Activated T-cell treated with anti-CD3 and anti-CD28 coated beads, Interleukin-2, amount 50 U/mL, for 72 hours (primary cell): ENCODE measurements around the gene PEX6. TPM values are rescaled to one million over a fixed set of nuclear protein-coding genes. Genes with fewer than 3 reads are reported as not detected.

Experiments
- ATAC-seq, 2 donors: fragments of 150-1000 bp; cut with Tn5 transposase; replicated peaks in 1 of 2; 2 replicates each; pipeline ENCODE4 v1.10.0; 2021; ENCODE audit warnings: moderate library complexity in 2 of 2, mild to moderate bottlenecking in 1 of 2
- DNase-seq, 2 donors: peaks; one replicate each; pipeline ENCODE4 v3.0.0; 2021 to 2022; ENCODE audit warnings: mixed read lengths in 1 of 2
- H3K27ac Mint-ChIP-seq: one replicate; pipeline ENCODE4 v1.8.0; 2022; ENCODE audit warnings: mild to moderate bottlenecking, moderate library complexity, mixed read lengths
- H3K27me3 Mint-ChIP-seq: one replicate; pipeline ENCODE4 v1.8.0; 2022; ENCODE audit warnings: low read depth, mixed read lengths
- H3K36me3 Mint-ChIP-seq, 2 donors: one replicate each; pipeline ENCODE4 v1.8.0; 2022; ENCODE audit warnings: mixed read lengths in 2 of 2, mild to moderate bottlenecking in 1 of 2; ENCODE audit not compliant: insufficient read depth in 2 of 2
- H3K4me1 Mint-ChIP-seq: one replicate; pipeline ENCODE4 v1.8.0; 2022; ENCODE audit warnings: low read depth, mixed read lengths
- H3K4me3 Mint-ChIP-seq, 2 donors: one replicate each; pipeline ENCODE4 v1.8.0; 2022; ENCODE audit warnings: mild to moderate bottlenecking in 2 of 2, mixed read lengths in 2 of 2, moderate library complexity in 2 of 2
- H3K9me3 Mint-ChIP-seq, 2 donors: one replicate each; pipeline ENCODE4 v1.8.0; 2022; ENCODE audit warnings: mixed read lengths in 2 of 2
- total RNA-seq, 2 donors: library from RNA; stranded (reverse); gene quantifications; one replicate each; pipeline ENCODE4 v1.2.3, GENCODE V29; 2022

Gene PEX6, protein sequence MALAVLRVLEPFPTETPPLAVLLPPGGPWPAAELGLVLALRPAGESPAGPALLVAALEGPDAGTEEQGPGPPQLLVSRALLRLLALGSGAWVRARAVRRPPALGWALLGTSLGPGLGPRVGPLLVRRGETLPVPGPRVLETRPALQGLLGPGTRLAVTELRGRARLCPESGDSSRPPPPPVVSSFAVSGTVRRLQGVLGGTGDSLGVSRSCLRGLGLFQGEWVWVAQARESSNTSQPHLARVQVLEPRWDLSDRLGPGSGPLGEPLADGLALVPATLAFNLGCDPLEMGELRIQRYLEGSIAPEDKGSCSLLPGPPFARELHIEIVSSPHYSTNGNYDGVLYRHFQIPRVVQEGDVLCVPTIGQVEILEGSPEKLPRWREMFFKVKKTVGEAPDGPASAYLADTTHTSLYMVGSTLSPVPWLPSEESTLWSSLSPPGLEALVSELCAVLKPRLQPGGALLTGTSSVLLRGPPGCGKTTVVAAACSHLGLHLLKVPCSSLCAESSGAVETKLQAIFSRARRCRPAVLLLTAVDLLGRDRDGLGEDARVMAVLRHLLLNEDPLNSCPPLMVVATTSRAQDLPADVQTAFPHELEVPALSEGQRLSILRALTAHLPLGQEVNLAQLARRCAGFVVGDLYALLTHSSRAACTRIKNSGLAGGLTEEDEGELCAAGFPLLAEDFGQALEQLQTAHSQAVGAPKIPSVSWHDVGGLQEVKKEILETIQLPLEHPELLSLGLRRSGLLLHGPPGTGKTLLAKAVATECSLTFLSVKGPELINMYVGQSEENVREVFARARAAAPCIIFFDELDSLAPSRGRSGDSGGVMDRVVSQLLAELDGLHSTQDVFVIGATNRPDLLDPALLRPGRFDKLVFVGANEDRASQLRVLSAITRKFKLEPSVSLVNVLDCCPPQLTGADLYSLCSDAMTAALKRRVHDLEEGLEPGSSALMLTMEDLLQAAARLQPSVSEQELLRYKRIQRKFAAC
- 10 to 100 TPM; 28.0 to 31.5 TPM for total RNA-seq

DNA sequence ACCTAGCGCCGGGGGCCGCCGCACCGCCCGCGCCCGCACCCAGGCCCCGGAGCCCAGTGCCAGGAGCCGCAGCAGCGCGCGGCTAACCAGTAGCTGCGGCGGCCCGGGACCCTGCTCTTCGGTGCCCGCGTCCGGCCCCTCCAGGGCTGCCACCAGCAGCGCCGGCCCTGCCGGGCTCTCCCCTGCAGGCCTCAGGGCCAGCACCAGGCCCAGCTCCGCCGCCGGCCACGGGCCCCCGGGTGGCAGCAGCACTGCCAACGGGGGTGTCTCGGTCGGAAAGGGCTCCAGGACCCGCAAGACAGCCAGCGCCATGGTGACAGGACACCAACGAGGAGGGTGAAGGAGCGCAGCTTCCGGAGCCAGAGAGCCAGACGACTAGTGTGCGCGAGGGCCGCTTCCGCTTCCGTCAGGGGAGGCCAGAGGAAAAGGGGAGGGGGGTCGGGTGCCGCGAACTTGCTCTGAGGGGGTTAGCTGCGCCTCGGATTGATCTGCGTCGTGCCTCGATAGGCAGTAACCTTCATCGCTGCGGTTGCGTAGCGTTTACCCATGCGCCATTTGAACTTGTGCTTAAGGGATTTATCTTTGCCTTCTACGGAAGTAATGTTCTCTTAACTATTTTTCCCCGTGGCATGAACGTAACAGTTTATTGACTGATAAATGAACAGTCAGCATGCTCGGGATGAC lies at the start of gene PEX6:
Gene PEX6, minus strand, starts transcription at position 343 of the 684 bp plus-strand sequence. Its CDS starts 31 bp downstream, at position 312.
- no peaks in the 10 kb centered on the region for H3K27me3 Mint-ChIP-seq
- H3K27ac Mint-ChIP-seq, result peak within 1 kb of the TSS; percentile 92
- H3K4me3 Mint-ChIP-seq, result peak within 1 kb of the TSS; percentile 91 to 96
- H3K9me3 Mint-ChIP-seq, result no peaks in the 10 kb centered on the region
- ATAC-seq (peak; percentile 96), DNase-seq (peak; percentile 94 to 97)
- H3K4me1 Mint-ChIP-seq, result peaks cover 51% of the 10 kb centered on the region
- peaks cover 2 to 10% of the 10 kb centered on the region in 2 donors for H3K36me3 Mint-ChIP-seq

DNA sequence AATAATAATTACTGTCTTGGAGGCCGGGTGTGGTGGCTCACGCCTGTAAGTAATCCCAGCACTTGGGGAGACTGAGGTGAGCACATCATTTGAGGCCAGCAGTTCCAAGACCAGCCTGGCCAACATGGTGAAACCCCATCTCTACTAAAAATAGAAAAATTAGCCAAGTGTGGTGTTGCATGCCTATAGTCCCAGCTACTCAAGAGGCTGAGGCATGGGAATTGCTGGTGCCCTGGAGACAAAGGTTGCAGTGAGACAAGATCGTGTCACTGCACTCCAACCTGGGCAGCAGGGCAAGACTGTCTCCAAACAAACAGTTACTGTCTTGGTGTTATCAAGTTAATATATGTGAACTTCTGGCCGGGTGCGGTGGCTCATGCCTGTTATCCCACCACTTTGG lies 47.4 kb upstream of the PEX6 start:
- H3K27ac Mint-ChIP-seq, result no peak overlapping the region
- no peaks in the 10 kb centered on the region for H3K27me3 Mint-ChIP-seq
- H3K9me3 Mint-ChIP-seq, result no peaks in the 10 kb centered on the region
- H3K4me1 Mint-ChIP-seq, result peaks cover 26% of the 10 kb centered on the region
- H3K36me3 Mint-ChIP-seq, result peaks cover 17 to 28% of the 10 kb centered on the region in 2 donors
- no peak overlapping the region for H3K4me3 Mint-ChIP-seq
- DNase-seq (no peak), ATAC-seq (no peak)

DNA sequence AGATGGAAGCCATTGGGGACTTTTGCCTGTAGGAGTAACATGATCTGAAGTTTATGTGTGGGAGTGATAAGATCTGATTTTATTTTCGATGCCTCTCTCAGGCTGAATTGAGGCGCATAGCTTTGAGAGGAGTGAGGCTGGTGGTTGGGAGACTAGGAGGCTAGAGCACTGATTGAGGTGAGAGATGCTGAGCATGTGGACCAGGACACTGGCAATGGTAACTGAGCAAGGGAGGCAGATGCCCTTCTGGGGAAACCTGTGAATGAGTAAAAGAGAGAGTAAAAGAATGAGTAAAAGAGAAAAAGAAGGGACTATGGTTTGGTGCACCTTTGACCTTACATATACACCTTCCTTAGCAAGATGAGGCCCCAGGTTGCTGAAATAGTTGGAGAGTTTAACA lies 45.5 kb upstream of the PEX6 start:
- DNase-seq, result no peak
- H3K27ac Mint-ChIP-seq, result peak overlapping the region; percentile 24
- H3K36me3 Mint-ChIP-seq, result peaks cover 17 to 29% of the 10 kb centered on the region in 2 donors
- peak; percentile 22 to 42 for ATAC-seq
- no peaks in the 10 kb centered on the region for H3K9me3 Mint-ChIP-seq
- H3K4me3 Mint-ChIP-seq, result peak overlapping the region; percentile 37 to 53
- peaks cover 36% of the 10 kb centered on the region for H3K4me1 Mint-ChIP-seq
- H3K27me3 Mint-ChIP-seq, result no peaks in the 10 kb centered on the region

DNA sequence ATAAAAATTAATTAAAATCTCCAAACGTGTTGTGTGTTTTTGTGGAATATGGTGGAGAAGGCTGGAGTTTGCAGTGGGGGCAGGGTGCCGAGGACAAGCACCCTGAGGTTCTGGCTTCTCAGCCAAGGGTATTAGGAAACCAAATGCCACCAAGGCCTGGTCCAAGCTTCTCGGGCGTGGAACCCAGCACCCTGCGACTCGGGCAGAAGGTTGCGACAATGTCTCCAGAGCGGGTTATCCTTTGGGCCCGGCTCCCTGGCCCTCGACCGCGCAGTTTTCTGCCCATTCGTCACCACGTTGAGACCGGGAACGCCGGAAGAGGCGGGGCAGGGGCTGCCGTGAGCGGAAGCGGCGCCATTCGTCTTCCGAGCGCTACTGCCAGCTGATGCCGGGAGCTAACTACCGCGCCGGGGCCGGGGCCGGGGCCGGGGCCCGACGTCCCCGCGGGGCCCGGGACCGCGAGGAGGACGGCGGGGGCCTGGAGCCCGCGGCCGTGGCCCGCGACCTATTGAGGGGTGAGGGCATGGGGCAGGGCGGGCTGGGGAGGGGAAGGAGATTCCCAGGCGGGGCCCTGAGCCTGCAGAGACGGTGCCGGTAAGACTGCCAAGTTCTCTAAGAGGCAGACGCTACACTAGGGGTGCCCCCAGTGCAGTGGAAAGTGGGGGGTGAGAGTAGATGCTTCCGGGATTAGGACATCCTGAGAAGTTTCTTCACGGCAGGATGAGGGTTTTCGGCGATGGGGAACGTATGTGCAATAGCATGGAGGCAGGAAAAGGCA lies 42.5 kb upstream of the PEX6 start, which contains the start of gene RRP36:
Gene RRP36, plus strand, starts transcription at position 354 of the 778 bp plus-strand sequence. Its CDS starts 32 bp downstream, at position 386.
- Mint-ChIP-seq H3K27me3 (no peaks in the 10 kb centered on the region), H3K4me3 (peak within 1 kb of the TSS; percentile 93 to 95), H3K27ac (peak within 1 kb of the TSS; percentile 80), H3K9me3 (no peaks in the 10 kb centered on the region), H3K36me3 (peaks cover 15 to 31% of the 10 kb centered on the region in 2 donors), H3K4me1 (peaks cover 48% of the 10 kb centered on the region)
- DNase-seq (peak; percentile 72 to 79), ATAC-seq (peak; percentile 87 to 90)

DNA sequence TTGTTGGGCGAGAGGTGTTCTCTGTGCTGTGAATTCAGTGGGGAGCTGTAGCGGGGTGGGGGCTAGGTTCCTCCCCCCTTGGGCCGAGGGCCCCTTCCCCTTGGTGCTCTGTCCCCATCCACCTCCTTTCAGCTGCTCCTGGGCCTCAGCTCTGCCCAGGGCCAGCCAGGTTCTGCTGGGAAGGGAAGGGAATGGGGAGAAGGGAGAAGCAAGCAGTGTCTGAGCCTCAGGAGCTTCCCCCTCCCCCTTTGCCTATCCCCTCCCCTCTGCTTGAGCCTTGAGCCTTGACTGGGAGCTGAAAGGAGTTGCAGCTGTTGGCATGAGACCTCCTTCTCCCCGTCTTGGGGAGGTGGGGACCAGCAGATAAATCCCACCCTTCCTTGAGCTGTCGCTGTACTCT lies 41.9 kb upstream of the PEX6 start:
- ATAC-seq (no peak), DNase-seq (no peak)
- H3K4me1 Mint-ChIP-seq, result peaks cover 54% of the 10 kb centered on the region
- peaks cover 13 to 29% of the 10 kb centered on the region in 2 donors for H3K36me3 Mint-ChIP-seq
- H3K27me3 Mint-ChIP-seq, result no peaks in the 10 kb centered on the region
- peak overlapping the region; percentile 65 to 86 for H3K4me3 Mint-ChIP-seq
- no peaks in the 10 kb centered on the region for H3K9me3 Mint-ChIP-seq
- no peak overlapping the region for H3K27ac Mint-ChIP-seq

DNA sequence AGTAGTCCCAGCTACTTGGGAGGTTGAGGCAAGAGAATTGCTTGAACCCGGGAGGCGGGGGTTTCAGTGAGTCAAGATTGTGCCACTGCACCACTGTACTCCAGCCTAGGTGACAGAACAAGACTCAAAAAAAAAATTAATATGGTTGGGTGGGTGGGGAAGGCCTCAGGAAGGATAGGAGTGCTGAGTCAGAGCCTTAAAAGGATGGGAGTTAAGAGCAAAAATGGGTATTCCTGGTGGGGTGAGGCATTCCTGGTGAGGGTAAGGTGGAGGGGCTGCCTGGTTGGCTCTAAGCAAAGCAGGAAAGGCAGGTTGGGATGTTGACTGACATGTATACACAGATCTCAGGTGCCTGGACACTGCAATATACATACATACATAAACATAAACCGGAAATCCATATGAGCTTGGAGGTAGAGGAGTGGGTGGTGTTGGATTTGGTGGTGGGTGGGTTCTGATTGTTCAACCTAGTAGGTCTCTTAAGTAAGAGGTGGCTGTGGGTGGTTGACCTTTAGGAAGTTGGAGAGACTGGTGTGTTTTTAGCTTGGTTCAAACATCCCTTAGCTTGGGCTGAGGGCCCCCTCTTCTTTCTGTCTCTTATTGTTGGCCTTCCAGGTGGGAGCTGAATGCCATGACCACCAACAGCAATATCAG lies 41.2 kb upstream of the PEX6 start:
- peaks cover 12 to 25% of the 10 kb centered on the region in 2 donors for H3K36me3 Mint-ChIP-seq
- H3K9me3 Mint-ChIP-seq, result no peaks in the 10 kb centered on the region
- DNase-seq, result no peak
- H3K27me3 Mint-ChIP-seq, result no peaks in the 10 kb centered on the region
- peak overlapping the region; percentile 18 to 37 for H3K4me3 Mint-ChIP-seq
- peaks cover 55% of the 10 kb centered on the region for H3K4me1 Mint-ChIP-seq
- peak overlapping the region; percentile 24 for H3K27ac Mint-ChIP-seq
- ATAC-seq, result no peak

DNA sequence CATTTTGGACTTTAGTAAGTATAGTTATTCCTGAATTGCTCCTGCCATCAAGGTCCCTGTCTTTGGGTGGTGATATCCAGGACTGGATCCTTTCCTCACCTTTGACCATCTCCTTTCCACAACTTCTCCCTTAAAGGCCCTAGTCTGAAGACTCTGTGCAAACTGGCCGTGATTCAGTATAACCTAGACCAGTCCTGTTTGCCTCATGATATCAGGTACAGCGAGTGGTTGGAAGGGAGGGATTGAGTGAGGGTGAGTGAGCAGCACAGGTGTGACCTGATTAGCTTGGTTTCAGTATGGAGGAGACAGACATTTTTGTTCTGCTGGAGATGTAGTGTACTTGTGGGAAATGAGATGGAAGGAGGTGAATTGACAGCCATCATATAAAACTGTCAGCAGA lies 40.2 kb upstream of the PEX6 start:
- Mint-ChIP-seq H3K4me3 (no peak overlapping the region), H3K27ac (no peak overlapping the region), H3K27me3 (no peaks in the 10 kb centered on the region), H3K4me1 (peaks cover 55% of the 10 kb centered on the region), H3K36me3 (peaks cover 5 to 19% of the 10 kb centered on the region in 2 donors), H3K9me3 (no peaks in the 10 kb centered on the region)
- no peak for DNase-seq
- ATAC-seq, result no peak

DNA sequence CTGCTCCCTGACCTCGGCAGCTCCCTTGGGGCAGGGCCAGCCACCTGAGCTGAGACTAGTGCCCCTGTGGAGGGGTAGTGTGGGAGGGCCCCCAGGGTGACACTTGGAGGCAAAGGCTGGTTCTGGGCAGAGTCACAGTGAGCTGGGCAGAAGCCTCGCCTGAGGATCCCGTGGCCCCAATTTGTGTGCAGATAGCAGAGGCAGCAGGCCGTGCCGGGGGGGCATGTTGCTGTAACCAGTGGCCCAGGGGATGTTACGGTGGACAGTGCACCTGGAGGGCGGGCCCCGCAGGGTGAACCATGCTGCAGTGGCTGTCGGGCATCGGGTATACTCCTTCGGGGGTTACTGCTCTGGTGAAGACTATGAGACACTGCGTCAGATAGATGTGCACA lies 38.0 kb upstream of the PEX6 start:
- H3K9me3 Mint-ChIP-seq, result no peaks in the 10 kb centered on the region

DNA sequence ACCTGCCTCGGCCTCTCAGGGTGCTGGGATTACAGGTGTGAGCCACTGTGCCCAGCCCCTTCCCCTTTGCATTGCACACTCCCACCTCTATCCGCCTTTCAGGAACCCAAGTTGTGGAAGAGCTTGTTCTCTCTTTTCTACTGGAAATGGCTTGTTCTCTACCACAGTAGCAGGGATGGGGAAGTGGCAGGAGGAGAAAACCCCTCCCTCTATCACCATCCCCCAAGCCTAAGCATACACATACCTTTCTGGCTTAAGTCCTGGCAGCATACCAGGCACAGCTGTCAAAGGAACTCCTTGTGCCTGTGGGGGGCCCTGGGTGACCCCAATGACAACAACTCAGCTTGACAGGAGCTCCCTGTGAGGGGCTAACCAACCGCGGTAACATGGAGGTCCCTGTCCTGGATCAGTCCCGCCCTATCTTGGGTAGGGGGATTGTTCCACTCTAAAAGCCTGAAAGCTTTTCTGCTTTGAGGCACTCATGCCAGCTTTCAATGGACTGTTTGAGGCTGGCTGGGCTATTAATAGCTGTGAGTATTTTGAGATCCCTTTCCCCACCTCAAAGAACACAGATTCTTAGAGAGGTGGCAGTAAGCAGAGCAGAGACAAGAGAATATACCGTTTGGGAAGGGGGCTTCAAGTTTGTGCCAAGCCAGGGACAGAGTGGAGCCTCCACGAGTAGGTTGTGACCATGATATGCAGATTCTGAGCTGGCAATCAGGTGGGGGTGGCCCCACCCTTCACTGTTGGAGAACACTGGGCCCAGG lies 37.4 kb upstream of the PEX6 start:
- Mint-ChIP-seq H3K9me3 (no peaks in the 10 kb centered on the region), H3K36me3 (peaks cover 6 to 17% of the 10 kb centered on the region in 2 donors), H3K4me1 (peaks cover 63% of the 10 kb centered on the region), H3K4me3 (peak overlapping the region; percentile 44 to 67), H3K27ac (no peak overlapping the region), H3K27me3 (no peaks in the 10 kb centered on the region)
- DNase-seq (no peak), ATAC-seq (no peak)

More for the DNA sequence above, 38.0 kb upstream of the PEX6 start:
- peaks cover 4 to 17% of the 10 kb centered on the region in 2 donors for H3K36me3 Mint-ChIP-seq
- DNase-seq, result no peak
- H3K4me1 Mint-ChIP-seq, result peaks cover 58% of the 10 kb centered on the region
- no peak overlapping the region for H3K4me3 Mint-ChIP-seq
- H3K27ac Mint-ChIP-seq, result no peak overlapping the region
- no peak for ATAC-seq
- H3K27me3 Mint-ChIP-seq, result no peaks in the 10 kb centered on the region

DNA sequence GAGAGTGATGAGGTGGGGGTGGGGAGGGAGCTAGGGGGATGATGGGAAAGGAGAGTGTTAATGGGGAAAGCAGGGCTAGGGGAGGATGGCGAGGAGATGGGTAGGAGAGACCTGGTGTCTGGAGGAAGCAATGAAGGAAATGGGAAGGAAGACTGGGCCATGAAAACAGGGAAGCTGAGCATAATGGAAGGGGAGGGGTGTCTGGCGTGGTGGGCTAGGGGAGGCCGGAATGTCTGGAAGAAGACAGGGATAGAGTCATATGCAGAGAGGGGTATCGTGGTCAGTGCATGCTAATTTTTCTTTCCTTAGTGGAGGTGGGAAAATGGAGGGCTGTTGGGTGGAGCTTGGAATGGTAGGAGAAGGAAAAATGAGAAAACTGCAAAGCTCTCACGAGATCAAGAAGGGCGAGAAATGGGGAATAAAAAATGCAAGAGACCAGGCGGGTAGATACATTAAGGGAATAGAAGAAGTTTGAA lies 35.5 kb upstream of the PEX6 start:
- Mint-ChIP-seq H3K9me3 (no peaks in the 10 kb centered on the region), H3K27ac (peak overlapping the region; percentile 70), H3K36me3 (peaks cover 7 to 16% of the 10 kb centered on the region in 2 donors), H3K4me3 (peak overlapping the region; percentile 94 to 99), H3K27me3 (no peaks in the 10 kb centered on the region), H3K4me1 (peaks cover 65% of the 10 kb centered on the region)
- DNase-seq (no peak), ATAC-seq (no peak)

DNA sequence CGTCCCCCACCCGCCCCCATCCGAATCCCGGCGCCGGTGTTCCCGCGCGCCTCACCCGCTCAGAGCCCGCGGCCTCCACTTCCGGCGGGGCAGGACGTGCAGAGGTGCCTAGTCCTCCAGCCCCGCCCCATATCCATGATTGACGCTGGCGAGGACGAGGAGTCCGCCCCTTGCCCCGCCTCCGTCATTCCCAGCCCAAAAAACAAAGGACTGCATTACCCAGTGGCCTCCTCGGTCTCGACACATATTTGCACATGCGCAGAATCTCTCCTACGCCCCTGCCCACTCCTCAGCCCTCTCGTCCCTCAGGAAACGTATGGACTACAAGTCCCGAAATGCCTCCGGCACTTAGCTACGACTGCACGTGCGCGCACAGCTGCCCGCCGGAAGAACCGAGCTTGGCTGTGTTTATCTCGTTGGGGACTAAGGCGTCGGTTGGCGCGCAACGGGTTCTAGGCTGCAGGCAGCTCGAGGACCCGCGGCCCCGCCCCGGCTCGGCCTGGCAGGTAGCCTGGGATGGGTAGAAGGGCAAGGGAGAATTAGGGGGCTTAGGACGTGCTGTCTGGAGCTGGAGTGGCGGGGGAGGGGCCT lies 35.0 kb upstream of the PEX6 start, which contains the start of the genes KLHDC3 and MEA1:
Gene KLHDC3, plus strand, starts transcription at position 407 of the 591 bp plus-strand sequence. CDS start 2,944 bp downstream, outside the sequence.
Gene MEA1, minus strand, starts transcription at position 104 of the 591 bp plus-strand sequence. CDS start 133 bp downstream, outside the sequence.
- Mint-ChIP-seq H3K4me1 (peaks cover 65% of the 10 kb centered on the region), H3K4me3 (peak within 1 kb of the TSS; percentile 94 to 99), H3K27me3 (no peaks in the 10 kb centered on the region), H3K36me3 (peaks cover 9 to 16% of the 10 kb centered on the region in 2 donors), H3K27ac (peak within 1 kb of the TSS; percentile 70), H3K9me3 (no peaks in the 10 kb centered on the region)
- DNase-seq, result peak; percentile 99
- peak; percentile 93 to 95 for ATAC-seq
